Smooth muscle cell (in vitro differentiated cells): Measurements from ENCODE around the gene TEX53. TPM values are rescaled to one million over a fixed set of nuclear protein-coding genes. Genes with fewer than 3 reads are reported as not detected.

Source experiments
- DNase-seq: peaks from one replicate; lab custom pipeline; 2025; ENCODE audit not compliant: unreplicated experiment; lab: John Stamatoyannopoulos, UW
- H2AFZ ChIP-seq: fragments of 200-600 bp; sonication (generic); 2 replicates; pipeline ENCODE4 v1.6.0; 2016; ENCODE audit warnings: antibody characterized with exemption, low read depth, mild to moderate bottlenecking
- H3F3A ChIP-seq: fragments of 200-600 bp; sonication (generic); 2 replicates; pipeline ENCODE4 v1.6.0; 2017; ENCODE audit warnings: antibody characterized with exemption, low read depth
- H3K27ac ChIP-seq: fragments of 200-600 bp; sonication (generic); 2 replicates; pipeline ENCODE4 v1.5.1; 2016; ENCODE audit warnings: low read depth, mild to moderate bottlenecking
- H3K27me3 ChIP-seq: fragments of 200-600 bp; sonication (generic); 2 replicates; pipeline ENCODE4 v1.6.1; 2016; ENCODE audit warnings: low read depth, mild to moderate bottlenecking
- H3K36me3 ChIP-seq: fragments of 200-600 bp; sonication (generic); 2 replicates; pipeline ENCODE4 v1.5.1; 2016; ENCODE audit warnings: low read depth
- H3K4me1 ChIP-seq: fragments of 200-600 bp; sonication (generic); 2 replicates; pipeline ENCODE4 v1.5.1; 2016; ENCODE audit warnings: low read depth
- H3K4me2 ChIP-seq: fragments of 200-600 bp; sonication (generic); 2 replicates; pipeline ENCODE4 v1.6.0; 2016; ENCODE audit warnings: mild to moderate bottlenecking
- H3K4me3 ChIP-seq: fragments of 200-600 bp; sonication (generic); 2 replicates; pipeline ENCODE4 v1.5.1; 2016; ENCODE audit warnings: mild to moderate bottlenecking
- H3K79me2 ChIP-seq: fragments of 200-600 bp; sonication (generic); 2 replicates; pipeline ENCODE4 v1.6.0; 2016; ENCODE audit warnings: low read depth, mild to moderate bottlenecking
- H3K9ac ChIP-seq: fragments of 200-600 bp; sonication (generic); 2 replicates; pipeline ENCODE4 v1.6.0; 2016; ENCODE audit warnings: low read depth
- H3K9me3 ChIP-seq: fragments of 200-600 bp; sonication (generic); replicated peaks from 2 replicates; pipeline ENCODE4 v1.5.1; 2016; ENCODE audit warnings: low read depth
- H4K20me1 ChIP-seq: fragments of 200-600 bp; sonication (generic); 2 replicates; pipeline ENCODE4 v1.6.0; 2016; ENCODE audit warnings: low read depth
- WGBS: methylation state at CpG from one replicate; pipeline ENCODE4 v1.1.7; 2016; ENCODE audit warnings: low lambda C conversion rate; 5-methylcytosine and 5-hydroxymethylcytosine counted together
- polyA plus RNA-seq: library from polyadenylated mRNA; unstranded; fragments of >200 nt; fragmentation: Nextera tagmentation; extraction: Ambion mirVana; gene quantifications from 2 replicates; pipeline ENCODE4 v1.2.1, GENCODE V29; 2016
- total RNA-seq: library from RNA; depleted of rRNA; stranded (reverse); fragments of >200 nt; gene quantifications from 2 replicates; pipeline ENCODE4 v1.2.3, GENCODE V29; 2014
- TF ChIP-seq, protein P1 (sequence below): fragments of 200-600 bp; sonication (generic); IDR thresholded peaks from 2 replicates; pipeline ENCODE4 v1.5.1; 2017; ENCODE audit warnings: borderline replicate concordance, mild to moderate bottlenecking, antibody characterized with exemption; ENCODE audit not compliant: insufficient read depth, poor library complexity, severe bottlenecking

The TEX53 gene
- total and polyA plus RNA-seq, 2 experiments from 2014 or later = not detected

DNA sequence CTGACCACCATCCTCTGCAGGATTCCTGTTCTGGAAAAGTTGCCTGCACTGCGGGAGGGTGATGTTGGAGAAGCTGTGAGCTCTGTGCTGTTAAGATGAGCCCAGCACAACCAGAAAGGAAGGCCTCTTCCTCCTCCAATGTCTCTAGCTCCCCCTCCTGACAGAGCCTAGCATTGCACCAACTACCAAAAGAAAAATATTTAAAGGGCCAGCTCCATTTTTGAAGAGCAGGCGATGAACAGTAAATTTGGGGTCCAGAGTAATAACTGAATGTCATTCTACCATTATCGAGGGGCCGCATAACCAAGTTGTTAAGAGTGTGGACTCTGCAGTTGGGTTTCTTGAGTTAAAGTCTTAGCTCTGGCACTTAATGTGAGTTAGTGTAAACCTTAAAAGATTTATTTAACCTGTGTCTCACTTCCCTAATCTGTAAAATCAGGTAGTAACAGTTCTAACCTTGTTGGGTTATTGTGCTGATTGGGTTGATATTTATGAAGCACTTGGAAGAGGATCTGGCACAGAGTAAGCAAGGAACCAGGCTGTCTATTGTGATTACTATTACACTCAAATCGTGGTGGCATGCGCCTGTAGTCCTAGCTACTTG is 3.9 kb downstream of the TEX53 start:
- H3K36me3 ChIP-seq = no peaks in the 10 kb centered on the region
- no peak overlapping the region for H2AFZ ChIP-seq
- H3K27me3 ChIP-seq = no peaks in the 10 kb centered on the region
- H3F3A ChIP-seq = no peaks in the 10 kb centered on the region
- no peaks in the 10 kb centered on the region for H3K9me3 ChIP-seq
- H4K20me1 ChIP-seq = no peaks in the 10 kb centered on the region
- peak overlapping the region; percentile 40 for H3K27ac ChIP-seq
- no peak overlapping the region for H3K4me2 ChIP-seq
- no peak overlapping the region for H3K4me3 ChIP-seq
- H3K79me2 ChIP-seq = no peaks in the 10 kb centered on the region
- H3K4me1 ChIP-seq = no peaks in the 10 kb centered on the region
- no peak overlapping the region for H3K9ac ChIP-seq
- 37% methylated on average over 6 of the region's 6 CpGs for whole genome bisulfite sequencing
- DNase-seq = peak; percentile 39
- TF ChIP-seq, protein P1, sequence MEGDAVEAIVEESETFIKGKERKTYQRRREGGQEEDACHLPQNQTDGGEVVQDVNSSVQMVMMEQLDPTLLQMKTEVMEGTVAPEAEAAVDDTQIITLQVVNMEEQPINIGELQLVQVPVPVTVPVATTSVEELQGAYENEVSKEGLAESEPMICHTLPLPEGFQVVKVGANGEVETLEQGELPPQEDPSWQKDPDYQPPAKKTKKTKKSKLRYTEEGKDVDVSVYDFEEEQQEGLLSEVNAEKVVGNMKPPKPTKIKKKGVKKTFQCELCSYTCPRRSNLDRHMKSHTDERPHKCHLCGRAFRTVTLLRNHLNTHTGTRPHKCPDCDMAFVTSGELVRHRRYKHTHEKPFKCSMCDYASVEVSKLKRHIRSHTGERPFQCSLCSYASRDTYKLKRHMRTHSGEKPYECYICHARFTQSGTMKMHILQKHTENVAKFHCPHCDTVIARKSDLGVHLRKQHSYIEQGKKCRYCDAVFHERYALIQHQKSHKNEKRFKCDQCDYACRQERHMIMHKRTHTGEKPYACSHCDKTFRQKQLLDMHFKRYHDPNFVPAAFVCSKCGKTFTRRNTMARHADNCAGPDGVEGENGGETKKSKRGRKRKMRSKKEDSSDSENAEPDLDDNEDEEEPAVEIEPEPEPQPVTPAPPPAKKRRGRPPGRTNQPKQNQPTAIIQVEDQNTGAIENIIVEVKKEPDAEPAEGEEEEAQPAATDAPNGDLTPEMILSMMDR = peak; percentile 90

DNA sequence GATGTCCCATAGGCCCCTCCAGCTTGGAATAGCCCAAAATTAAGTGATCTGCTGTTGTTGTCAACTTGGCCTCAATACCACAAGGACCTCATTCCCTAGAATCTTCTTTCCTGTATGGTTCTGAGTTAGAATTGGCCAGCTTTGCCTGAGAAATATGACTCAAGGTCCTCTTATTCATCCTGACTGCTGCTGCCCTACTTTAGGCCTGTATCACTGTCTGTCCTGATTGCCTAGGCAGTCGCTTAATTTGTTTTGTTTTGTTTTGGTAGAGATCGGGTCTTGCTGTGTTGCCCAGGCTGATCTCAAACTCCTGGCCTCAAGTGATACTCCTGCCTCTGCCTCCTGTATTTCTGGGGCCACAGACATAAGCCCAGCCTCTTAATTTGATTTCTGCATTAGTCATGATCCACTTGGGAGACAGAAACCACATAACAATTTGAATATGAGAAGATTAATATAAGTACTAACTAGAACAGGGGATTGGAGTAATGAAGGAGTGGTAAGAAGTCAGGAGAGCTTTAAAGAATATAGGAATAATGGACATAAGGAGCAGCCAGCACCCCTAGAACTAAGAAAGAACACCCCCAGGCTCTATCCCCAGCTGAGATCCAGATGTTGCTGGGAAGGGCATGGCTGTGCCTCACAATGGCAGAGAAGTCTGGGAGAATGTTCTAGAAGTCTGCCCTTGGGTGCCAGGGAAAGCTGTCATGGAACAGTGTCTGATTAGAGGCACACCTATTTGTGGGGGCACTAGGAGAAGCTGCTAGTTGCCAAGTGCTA is 4.6 kb downstream of the TEX53 start:
- Histone ChIP-seq H3K4me2 (no peak overlapping the region), H3K79me2 (no peaks in the 10 kb centered on the region), H3K9me3 (no peaks in the 10 kb centered on the region), H4K20me1 (no peaks in the 10 kb centered on the region), H3K9ac (no peak overlapping the region), H3K4me3 (no peak overlapping the region), H3F3A (no peaks in the 10 kb centered on the region), H3K27me3 (no peaks in the 10 kb centered on the region), H2AFZ (no peak overlapping the region), H3K27ac (peak overlapping the region; percentile 40), H3K4me1 (no peaks in the 10 kb centered on the region), H3K36me3 (no peaks in the 10 kb centered on the region)
- WGBS = 82% methylated on average over 2 of the region's 2 CpGs
- TF ChIP-seq, protein P1 = no peak
- DNase-seq = no peak

DNA sequence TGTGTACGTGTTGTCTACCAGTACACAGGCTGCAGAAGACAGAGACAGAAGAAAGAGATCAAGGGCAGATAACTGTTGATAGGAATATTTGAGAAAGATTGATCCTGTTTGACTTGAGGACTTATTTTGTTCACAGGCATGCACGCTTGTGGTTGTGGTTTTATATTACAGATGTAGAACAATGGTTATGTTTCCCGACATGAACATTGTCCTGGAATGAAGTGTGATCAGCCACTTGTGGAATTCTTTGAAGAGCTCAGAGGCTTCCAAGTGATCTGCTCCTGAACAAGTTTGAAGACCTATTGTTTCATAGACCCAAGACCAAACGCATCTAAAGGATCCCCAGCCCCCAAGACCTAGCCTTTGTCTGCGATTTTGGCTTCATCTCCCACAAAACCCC is 13.7 kb downstream of the TEX53 start:
- Histone ChIP-seq H3K9me3 (no peaks in the 10 kb centered on the region), H4K20me1 (no peaks in the 10 kb centered on the region), H3K27ac (no peak overlapping the region), H3K27me3 (no peaks in the 10 kb centered on the region), H2AFZ (no peak overlapping the region), H3F3A (no peaks in the 10 kb centered on the region), H3K4me1 (no peaks in the 10 kb centered on the region), H3K4me2 (no peak overlapping the region), H3K36me3 (peaks cover 5% of the 10 kb centered on the region), H3K9ac (no peak overlapping the region), H3K79me2 (no peaks in the 10 kb centered on the region), H3K4me3 (no peak overlapping the region)
- DNase-seq = no peak
- WGBS = 96% methylated on average over 5 of the region's 5 CpGs
- TF ChIP-seq, protein P1 = no peak

DNA sequence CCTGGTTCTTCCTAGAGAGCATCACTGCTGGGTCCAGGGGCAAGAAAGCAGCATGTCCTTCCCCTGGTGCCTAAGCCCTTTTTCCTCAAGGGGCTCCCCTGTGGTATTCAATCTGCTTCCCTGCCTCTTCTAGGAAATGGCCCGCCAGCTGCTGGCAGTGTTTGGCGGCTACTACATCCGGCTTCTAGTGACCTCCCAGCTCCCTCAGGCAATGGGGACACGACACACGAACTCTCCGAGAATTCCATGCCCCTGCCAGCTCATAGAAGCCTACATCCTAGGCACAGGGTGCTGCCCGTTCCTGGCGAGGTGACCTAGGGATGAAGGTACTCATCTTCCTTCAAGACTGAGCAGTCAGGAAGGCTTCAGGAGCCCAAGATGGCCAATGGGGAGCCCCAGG is 14.6 kb downstream of the TEX53 start:
- Histone ChIP-seq H4K20me1 (no peaks in the 10 kb centered on the region), H3K4me1 (no peaks in the 10 kb centered on the region), H2AFZ (no peak overlapping the region), H3K9ac (no peak overlapping the region), H3K27me3 (no peaks in the 10 kb centered on the region), H3K4me3 (no peak overlapping the region), H3K79me2 (no peaks in the 10 kb centered on the region), H3F3A (no peaks in the 10 kb centered on the region), H3K9me3 (no peaks in the 10 kb centered on the region), H3K27ac (no peak overlapping the region), H3K36me3 (peaks cover 5% of the 10 kb centered on the region), H3K4me2 (no peak overlapping the region)
- TF ChIP-seq, protein P1 = no peak
- 98% methylated on average over 8 of the region's 8 CpGs for WGBS
- DNase-seq = no peak
